GM13977 (cell line): Measurements from ENCODE around the gene FAM163A.

Experiments used
- DNase-seq: peaks from one replicate; pipeline ENCODE4 v3.0.0; 2012; ENCODE audit warnings: low spot score
- in situ Hi-C: fragments of 300-500 bp; cut with MboI; formaldehyde crosslinking; loops from one replicate; pipeline ENCODE4 v1.12.0; 2022; ENCODE audit warnings: low sequenced_read_pairs, low pct_unique_long_range_greater_than_20kb, mixed read lengths, inconsistent platforms; ENCODE audit not compliant: unreplicated experiment
- TF ChIP-seq, protein P1 (sequence below): IDR thresholded peaks from 2 replicates; pipeline ENCODE4 v1.5.1; 2012; ENCODE audit warnings: mild to moderate bottlenecking, control low read depth; ENCODE audit not compliant: insufficient read depth; ENCODE audit errors: extremely low read depth, missing control alignments

The FAM163A gene

GRCh38 chr1:179808503-179808902, 65.4 kb downstream of the FAM163A start:
- TF ChIP-seq, protein P1, sequence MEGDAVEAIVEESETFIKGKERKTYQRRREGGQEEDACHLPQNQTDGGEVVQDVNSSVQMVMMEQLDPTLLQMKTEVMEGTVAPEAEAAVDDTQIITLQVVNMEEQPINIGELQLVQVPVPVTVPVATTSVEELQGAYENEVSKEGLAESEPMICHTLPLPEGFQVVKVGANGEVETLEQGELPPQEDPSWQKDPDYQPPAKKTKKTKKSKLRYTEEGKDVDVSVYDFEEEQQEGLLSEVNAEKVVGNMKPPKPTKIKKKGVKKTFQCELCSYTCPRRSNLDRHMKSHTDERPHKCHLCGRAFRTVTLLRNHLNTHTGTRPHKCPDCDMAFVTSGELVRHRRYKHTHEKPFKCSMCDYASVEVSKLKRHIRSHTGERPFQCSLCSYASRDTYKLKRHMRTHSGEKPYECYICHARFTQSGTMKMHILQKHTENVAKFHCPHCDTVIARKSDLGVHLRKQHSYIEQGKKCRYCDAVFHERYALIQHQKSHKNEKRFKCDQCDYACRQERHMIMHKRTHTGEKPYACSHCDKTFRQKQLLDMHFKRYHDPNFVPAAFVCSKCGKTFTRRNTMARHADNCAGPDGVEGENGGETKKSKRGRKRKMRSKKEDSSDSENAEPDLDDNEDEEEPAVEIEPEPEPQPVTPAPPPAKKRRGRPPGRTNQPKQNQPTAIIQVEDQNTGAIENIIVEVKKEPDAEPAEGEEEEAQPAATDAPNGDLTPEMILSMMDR: no peak
- in situ Hi-C loops: loop anchor here (10.0 kb wide), 1 partner anchor 94 kb away; no protein-coding TSS in a partner anchor
- no peak for DNase-seq

DNA sequence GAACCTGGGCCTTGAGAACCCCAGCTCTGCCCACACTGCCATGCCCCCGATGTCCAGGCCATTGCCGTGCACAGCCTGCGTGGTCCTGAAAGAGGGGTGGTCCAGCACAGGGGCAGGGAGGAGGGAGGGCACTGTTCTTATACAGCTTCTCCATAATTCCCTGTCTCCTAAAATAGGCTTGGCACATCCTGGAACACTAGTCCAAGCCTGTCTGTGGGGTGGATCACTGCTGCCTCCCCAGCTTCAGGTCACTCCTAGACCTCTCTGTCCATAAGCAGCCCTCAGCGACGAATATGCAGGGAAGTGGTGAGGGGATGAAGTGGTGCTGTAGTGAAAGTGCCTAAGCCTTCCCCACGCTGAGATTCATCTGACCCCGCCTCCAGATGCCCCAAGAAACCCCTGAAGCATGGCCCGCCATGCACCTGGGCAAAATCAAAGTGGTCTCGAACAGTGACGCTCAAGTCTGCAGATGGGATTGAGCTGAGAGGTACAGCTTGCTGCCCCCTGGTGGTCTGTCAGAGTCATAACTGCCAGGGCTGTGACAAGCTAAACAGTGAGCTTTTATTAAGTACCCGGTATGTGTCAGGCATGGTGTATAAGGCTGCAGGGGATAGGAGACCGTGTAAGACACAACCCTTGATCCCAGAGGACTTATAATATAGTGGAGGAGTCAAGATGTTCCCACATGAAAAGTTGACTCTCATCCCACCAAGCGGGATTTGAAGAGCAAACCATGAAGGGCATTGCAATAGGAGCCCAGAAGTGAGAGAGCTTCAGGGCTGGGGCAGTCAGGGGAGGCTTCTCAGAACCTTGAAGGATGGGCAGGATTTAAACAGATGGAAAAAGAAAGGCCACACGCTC, 66.6 kb downstream of the FAM163A start:
- peak; percentile 80 for DNase-seq
- TF ChIP-seq, protein P1: peak; percentile 91

DNA sequence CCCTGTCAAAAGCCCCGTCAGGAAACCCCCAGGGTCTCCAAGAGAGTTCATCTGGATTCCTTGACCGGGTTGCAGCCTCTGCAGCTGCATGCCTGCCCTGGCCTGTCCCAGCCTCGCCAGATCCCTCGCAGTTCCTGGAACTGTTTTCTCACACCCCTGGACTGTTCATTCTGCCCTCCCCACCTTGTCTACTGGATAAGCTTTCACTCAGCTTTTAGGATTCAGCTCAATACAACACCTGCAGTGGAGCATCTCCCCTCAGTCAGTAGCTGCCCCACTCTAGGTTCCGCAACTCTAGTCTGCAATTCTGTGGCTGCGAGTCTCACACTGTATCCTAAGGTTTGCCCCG, 67.2 kb downstream of the FAM163A start:
- no peak for DNase-seq
- TF ChIP-seq, protein P1: no peak
- in situ Hi-C loops: no loop called here

More for the DNA sequence above, 66.6 kb downstream of the FAM163A start:
- in situ Hi-C loops: loop anchor here (10.0 kb wide), 1 partner anchor 95 kb away; no protein-coding TSS in a partner anchor

GRCh38 chr1:179812501-179813292, 69.6 kb downstream of the FAM163A start:
- in situ Hi-C loops: no loop called here
- TF ChIP-seq, protein P1: no peak

DNA sequence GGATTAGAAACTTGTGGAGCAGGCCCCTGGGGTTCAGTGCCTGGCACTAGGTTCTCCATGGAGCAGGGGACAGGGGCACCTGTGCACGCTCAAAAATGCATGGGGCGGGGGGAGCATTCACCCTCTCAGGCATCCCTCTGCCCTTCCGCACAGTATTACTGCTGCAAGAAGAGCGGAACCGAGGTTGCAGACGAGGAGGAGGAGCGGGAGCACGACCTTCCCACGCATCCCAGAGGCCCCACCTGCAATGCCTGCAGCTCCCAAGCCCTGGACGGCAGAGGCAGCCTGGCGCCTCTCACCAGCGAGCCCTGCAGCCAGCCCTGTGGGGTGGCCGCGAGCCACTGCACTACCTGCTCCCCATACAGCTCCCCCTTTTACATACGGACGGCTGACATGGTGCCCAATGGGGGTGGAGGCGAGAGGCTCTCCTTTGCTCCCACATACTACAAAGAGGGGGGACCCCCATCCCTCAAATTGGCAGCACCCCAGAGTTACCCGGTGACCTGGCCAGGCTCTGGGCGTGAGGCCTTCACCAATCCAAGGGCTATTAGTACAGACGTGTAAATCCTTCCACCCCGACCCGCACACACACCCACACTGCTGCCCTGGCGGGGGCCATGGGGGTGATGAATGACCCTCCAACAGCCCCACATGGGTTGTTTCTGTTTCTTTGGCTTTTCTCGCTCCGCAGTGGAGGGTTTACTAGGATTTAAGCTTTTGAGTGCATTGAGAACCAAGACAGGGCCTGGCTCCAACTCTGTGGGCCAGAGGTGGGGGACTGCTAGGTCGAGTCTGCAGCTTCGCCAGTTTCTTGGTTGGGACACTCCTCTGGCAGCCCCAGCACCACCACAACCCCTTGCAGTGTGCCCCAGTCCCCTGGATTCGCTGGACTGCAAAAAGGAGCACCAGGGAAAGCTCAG, 70.8 kb downstream of the FAM163A start:
- in situ Hi-C loops: no loop called here

More at GRCh38 chr1:179812501-179813292, 69.6 kb downstream of the FAM163A start:
- DNase-seq: no peak

More for the DNA sequence above, 70.8 kb downstream of the FAM163A start:
- no peak for DNase-seq
- TF ChIP-seq, protein P1: no peak
